ENCODE measurements around the gene RNF19B.

- TF ChIP-seq EZH2 (IDR thresholded peaks at IDR 0.05) (no peak), POLR2AphosphoS5 (IDR thresholded peaks at IDR 0.05; ENCODE audit: borderline replicate concordance, low read depth, low read length) (no peak)
Measured at GRCh38 chr1:32903991-32904785, 60.4 kb downstream of the RNF19B start.

All from SK-N-MC (cell line).